Daoy (cell line): Measurements from ENCODE around the gene ZFPM1. TPM values are rescaled to one million over a fixed set of nuclear protein-coding genes. Genes with fewer than 3 reads are reported as not detected.

Source experiments
- total RNA-seq: library from RNA; depleted of rRNA; stranded (reverse); fragments of >200 nt; shearing (Covaris generic); gene quantifications from 2 replicates; pipeline ENCODE4 v1.2.3, GENCODE V29; 2014; rRNA removed

Gene ZFPM1
- total RNA-seq, 1 experiment from 2014 or later, result 0.40 TPM

Other genes with a start within 250 kb of the ZFPM1 start
- 0.23 and 0.27 TPM in 2 replicates for gene ZNF469, start 70.3 kb upstream of the ZFPM1 start, total RNA-seq
- gene ZC3H18, start 117.1 kb downstream of the ZFPM1 start, total RNA-seq, result 12.6 and 28.6 TPM in 2 replicates
- gene IL17C, start 185.3 kb downstream of the ZFPM1 start, total RNA-seq, result not detected in 2 replicates
- gene CYBA, start 197.8 kb downstream of the ZFPM1 start, total RNA-seq, result 259 and 288 TPM in 2 replicates
- 27.3 and 27.7 TPM in 2 replicates for gene MVD, start 209.8 kb downstream of the ZFPM1 start, total RNA-seq
- gene SNAI3, start 233.2 kb downstream of the ZFPM1 start, total RNA-seq, result not detected in 2 replicates